T-helper 9 cell (primary cell): ENCODE data around the gene ZYG11A.

Source experiments
- DNase-seq: peaks from one replicate; pipeline ENCODE4 v3.0.0-alpha.2; 2020

ZYG11A gene

DNA sequence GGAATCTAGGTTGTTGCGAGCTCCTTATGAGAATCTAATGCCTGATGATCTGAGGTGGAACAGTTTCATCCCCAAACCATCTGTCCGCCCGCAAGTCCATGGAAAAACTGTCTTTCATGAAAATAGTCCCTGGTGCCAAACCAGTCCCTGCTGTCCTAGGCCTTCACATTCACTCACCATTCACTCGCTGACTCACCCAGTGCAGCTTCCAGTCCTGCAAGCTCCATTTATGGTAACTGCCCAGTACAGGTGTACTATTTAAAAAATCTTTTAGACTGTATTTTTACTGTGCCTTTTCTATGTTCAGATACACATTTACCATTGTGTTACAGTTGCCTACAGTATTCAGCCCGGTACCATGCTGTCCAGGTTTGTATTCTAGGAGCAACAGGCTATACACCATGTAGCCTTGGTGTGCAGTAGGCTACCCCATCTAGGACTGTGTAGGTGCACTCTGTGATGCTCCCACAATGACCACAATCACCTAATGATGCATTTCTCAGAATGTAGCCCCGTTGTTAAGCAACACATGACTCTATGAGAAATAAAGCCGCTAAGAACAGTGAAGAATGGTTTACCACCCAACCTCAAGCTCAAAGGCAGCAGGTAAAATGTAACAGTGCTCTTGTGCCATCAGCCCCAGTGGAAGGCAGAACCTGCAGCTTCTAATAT, 76.6 kb downstream of the ZYG11A start:
- DNase-seq = no peak

GRCh38 chr1:52919723-52920483, 77.3 kb downstream of the ZYG11A start:
- DNase-seq = no peak

GRCh38 chr1:52920791-52921291, 78.3 kb downstream of the ZYG11A start:
- no peak for DNase-seq

- DNase-seq = no peak
Measured at GRCh38 chr1:52925571-52926005, 83.0 kb downstream of the ZYG11A start.

DNA sequence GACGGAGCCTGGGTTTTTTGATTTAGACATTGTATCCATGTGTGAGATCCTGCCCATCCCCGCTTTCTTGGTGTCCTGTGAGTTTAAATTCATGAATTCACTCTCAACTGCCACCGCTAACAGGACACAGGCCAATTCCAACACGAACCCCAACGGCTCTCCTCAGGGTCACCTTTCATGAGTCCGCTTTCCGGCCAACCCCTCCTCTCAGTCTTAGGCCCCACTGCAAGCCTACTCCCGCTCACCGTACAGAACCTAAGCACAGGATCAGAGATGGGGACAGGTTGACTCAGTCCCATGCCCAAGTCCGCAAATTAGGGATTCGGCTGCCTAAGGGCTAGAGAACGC, 84.3 kb downstream of the ZYG11A start:
- no peak for DNase-seq

DNA sequence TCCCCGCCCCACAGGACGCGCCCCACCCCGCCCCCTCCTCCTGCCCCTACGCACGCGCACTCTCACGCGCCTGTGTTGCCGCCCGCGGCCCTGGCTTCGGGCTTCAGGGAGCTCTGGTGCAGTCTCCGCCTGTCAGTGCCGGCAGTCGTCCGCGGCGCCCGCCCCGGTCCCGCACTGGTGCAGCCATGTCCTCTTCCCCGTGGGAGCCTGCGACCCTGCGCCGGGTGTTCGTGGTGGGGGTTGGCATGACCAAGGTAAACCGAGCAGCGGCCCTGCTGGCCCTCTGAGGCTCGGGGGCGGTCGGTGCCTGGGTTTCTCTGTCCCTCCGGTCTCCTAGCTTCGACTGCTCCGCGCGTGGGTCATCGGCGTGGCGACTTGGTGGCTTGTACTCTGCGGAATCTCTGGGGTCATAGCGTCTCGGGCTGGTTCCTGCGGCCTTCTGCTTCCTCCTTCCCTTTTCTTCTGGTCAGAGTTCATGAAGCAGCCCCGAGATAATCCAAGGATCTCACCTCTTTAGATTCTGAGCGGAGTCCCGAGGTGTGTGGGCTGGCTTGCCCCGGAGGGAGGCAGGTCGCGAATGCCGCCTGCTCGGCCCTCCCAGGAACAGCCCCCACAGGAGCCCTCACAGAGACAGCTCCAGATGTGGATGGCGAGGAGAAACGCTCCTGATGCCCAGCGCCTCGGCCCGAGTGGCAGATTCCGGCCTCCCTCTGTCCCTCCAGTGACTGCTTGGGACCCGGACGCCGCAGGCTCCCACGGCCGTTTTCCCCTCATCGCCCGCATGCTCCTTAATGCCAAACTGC, 84.9 kb downstream of the ZYG11A start, which contains the start of gene SCP2:
SCP2 (plus strand) TSS at position 65 of the 803 bp plus-strand sequence; CDS start at position 186, 121 bp downstream.
- peak; percentile 72 for DNase-seq

GRCh38 chr1:52928015-52928404, 85.5 kb downstream of the ZYG11A start:
- DNase-seq = no peak

DNA sequence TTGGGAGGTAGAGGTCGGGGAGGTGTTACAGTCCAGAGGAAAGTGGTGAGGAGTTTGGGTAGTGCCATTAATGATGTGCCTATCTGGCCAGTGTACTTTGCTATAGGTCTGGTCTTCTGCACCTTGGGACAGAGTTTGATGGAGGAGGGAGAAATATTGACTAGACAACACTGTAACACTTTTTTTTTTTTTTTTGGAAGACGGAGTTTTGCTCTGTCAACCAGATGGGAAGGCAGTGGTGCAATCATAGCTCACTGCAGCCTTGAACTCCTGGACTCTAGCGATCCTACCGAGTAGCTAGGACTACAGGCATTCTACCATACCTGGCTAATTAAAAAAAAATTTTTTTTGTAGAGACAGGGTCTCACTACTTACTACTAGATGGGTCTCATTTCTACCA, 86.5 kb downstream of the ZYG11A start:
- DNase-seq = no peak

GRCh38 chr1:52937433-52938182, 95.0 kb downstream of the ZYG11A start:
- no peak for DNase-seq

DNA sequence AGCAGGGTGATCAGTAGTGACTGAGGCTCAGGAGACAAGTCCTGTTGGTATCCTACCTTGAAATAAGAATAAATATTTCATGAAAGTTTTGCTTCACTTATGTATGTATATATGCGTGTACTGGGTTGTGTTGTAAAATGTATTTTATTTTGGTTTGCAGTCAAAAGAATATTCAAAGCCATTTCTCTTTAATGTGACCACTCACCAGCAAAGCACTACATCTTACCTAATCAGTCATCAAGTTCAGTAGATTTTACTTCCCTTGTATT, 95.6 kb downstream of the ZYG11A start:
- no peak for DNase-seq

- DNase-seq = no peak
Measured at GRCh38 chr1:52943876-52944416, 101.4 kb downstream of the ZYG11A start.

GRCh38 chr1:52944566-52944965, 102.0 kb downstream of the ZYG11A start:
- no peak for DNase-seq
